GM23338 (cell line): ENCODE results near the gene CPTP.

Source experiments
- CREB1 ChIP-seq: fragments of 250-450 bp; sonication (Bioruptor Pico); IDR thresholded peaks from 2 replicates; pipeline ENCODE4 v1.5.0; 2020; ENCODE audit warnings: low read depth, mild to moderate bottlenecking, moderate library complexity
- CTCF ChIP-seq, 2 experiments: fragments of 200-600 bp in 1 of 2; sonication (generic) in 1 of 2; conservative IDR thresholded peaks; 2 replicates each; pipeline versions ENCODE4 v1.5.1 to v1.6.1; 2016 to 2017; ENCODE audit warnings: antibody characterized with exemption in 2 of 2, low read depth in 2 of 2, mild to moderate bottlenecking in 2 of 2, moderate library complexity in 1 of 2
- EZH2 ChIP-seq: fragments of 200-600 bp; sonication (generic); IDR thresholded peaks from one replicate; pipeline ENCODE4 v1.8.0; 2017; ENCODE audit warnings: antibody characterized with exemption, mild to moderate bottlenecking, low read depth; ENCODE audit not compliant: unreplicated experiment
- EZH2phosphoT487 ChIP-seq: fragments of 200-600 bp; sonication (generic); IDR thresholded peaks from one replicate; pipeline ENCODE4 v1.8.1; 2018; ENCODE audit warnings: antibody characterized with exemption; ENCODE audit not compliant: unreplicated experiment
- JUNB ChIP-seq: IDR thresholded peaks from one replicate; pipeline ENCODE4 v1.6.1; 2016; ENCODE audit warnings: antibody characterized with exemption; ENCODE audit not compliant: unreplicated experiment
- NANOG ChIP-seq: IDR thresholded peaks from 2 replicates; pipeline ENCODE4 v1.6.1; 2016; ENCODE audit warnings: antibody characterized with exemption, borderline replicate concordance
- POLR2AphosphoS5 ChIP-seq: IDR thresholded peaks from 2 replicates; pipeline ENCODE4 v1.6.1; 2016; ENCODE audit warnings: antibody characterized with exemption, low read depth
- REST ChIP-seq: IDR thresholded peaks from one replicate; pipeline ENCODE4 v1.6.1; 2018; ENCODE audit warnings: antibody characterized with exemption; ENCODE audit not compliant: unreplicated experiment

- TF ChIP-seq EZH2, result no peak
- no peak for TF ChIP-seq EZH2phosphoT487
- TF ChIP-seq CTCF (conservative IDR thresholded peaks at IDR 0.05; ENCODE audit: low read depth in 2 of 2), result no peak
- TF ChIP-seq POLR2AphosphoS5, result 0 out of 2 replicates have a peak, but pooled peaks have one; percentile 26
- no peak for TF ChIP-seq REST
- no peak for TF ChIP-seq JUNB
- TF ChIP-seq CREB1, result no peak
- no peak for TF ChIP-seq NANOG
Measured at GRCh38 chr1:1293263-1294249, 31.0 kb upstream of the CPTP start.
